HG03103 (cell line): ENCODE measurements around the gene NCR2.

Experiments used
- ATAC-seq: cut with Tn5 transposase; IDR thresholded peaks from one replicate; pipeline ENCODE4 v1.9.1; 2021; ENCODE audit warnings: low read depth; ENCODE audit not compliant: unreplicated experiment

Gene NCR2

DNA sequence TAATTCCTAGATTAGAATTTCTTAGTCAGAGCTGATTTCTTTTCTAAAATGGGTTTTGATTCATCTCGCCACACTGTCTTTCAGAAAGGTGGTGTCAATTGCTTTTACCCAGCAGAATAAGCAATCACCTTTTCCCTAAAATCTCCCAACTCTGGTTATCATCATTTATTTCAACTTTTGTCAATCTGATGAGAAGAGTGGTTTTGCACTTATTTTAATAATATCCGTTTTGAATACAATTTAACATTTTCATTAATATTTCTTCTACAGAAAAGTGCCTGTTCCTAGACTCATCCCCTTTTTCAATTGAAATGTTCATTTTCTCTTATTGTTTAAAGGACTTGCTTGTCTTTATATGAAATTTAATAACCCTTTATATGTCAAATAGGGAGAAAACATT lies 8.2 kb upstream of the NCR2 start:
- no peak for ATAC-seq

DNA sequence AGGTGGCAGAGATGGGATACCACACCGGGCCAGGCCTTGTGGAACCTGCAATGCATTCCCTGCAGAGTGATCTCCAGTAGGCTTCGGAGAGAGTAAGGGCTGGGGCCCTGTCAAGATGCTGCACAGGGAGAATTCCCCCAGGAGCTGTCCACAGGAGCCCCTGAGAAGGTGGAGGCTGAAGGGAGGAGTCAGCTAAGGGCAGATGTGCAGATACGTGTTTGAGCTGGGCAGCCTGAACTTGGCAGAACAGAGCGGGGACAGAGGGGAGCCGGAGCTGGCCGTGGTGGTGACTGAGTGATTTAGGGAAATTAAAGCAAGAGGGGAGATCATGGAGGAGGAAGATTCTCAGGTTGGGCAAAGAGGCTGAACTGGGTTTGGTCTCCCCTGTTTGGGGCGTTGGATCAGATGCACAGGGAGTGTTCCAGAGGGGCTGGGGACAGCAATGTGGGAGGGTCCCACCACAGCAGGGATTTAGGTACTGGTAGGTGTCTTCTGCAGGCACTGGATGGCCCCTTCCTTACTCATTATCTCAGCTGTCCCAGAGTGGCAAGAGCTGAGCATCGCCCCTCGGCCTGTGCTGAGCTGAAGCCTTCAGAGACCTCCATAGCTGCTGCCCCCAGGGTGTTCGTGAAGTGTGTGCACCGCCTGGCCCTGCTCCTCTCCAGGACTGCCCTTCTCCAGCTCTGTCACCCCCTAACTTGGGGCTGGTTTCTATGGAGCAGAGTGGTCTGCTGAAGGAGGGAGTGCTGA lies 3.8 kb upstream of the NCR2 start:
- ATAC-seq = no peak

DNA sequence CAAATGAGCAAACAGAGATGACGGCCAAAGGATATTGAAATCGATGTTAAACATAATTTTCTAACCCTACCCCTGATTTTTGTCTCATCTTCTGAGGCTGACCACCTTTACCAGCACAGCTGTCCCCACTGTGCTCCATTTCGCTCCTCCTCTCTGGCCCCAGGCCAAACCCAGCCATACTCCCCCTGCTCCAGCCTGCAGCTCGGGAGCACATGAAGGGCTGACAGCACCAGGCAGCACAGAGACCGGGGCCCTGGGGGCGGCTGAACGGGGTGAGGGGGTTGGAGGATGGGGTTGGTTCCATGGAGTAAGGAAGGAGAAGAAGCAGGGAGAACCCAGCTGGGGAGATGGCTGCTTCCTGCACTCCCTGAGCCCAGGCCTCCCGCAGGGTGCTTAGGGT lies 3.2 kb upstream of the NCR2 start:
- ATAC-seq = no peak

DNA sequence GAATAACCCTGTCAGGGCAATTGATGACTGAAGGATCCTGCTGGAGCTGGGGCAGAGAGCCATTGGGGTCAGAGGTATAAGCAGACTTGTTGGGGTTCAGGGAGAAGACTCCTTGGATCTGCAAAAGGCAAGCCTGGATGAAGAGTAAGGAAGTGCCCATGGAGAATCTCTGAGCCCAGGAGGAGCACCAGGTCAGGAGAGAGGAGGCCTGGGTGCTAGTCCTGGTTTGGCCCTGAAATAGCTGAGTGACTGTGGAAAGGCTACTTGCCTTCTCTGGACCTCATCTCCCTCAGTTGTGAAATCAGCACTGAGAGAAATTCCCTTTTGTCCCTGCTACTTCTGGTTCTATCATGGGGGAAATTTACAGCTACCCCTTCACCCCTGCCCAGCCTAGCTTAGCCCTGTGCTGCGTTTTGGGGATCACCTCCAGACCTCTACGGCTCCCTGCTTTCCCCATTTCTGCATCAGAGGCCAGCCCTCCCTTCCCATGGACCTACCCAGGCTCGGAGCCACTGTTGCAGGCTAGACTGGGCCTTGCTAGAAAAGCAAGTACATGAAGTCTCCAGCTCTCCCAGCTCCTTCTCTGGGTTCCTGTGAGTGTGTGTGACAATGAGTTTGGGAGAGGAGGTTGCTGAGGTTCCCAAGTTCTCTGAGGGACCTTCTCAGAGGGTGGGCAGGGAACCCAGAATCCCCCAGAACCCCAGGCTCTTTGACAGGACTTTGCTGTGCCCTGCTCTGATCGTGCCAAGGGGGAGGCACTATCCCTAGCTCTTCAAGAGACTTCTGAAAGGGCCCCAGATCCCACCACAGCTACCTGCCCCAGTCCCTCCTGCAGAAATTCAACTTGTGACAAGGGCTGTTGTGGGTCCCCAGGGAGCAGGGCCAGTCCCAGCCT lies 2.3 kb upstream of the NCR2 start:
- ATAC-seq = peak; percentile 4

DNA sequence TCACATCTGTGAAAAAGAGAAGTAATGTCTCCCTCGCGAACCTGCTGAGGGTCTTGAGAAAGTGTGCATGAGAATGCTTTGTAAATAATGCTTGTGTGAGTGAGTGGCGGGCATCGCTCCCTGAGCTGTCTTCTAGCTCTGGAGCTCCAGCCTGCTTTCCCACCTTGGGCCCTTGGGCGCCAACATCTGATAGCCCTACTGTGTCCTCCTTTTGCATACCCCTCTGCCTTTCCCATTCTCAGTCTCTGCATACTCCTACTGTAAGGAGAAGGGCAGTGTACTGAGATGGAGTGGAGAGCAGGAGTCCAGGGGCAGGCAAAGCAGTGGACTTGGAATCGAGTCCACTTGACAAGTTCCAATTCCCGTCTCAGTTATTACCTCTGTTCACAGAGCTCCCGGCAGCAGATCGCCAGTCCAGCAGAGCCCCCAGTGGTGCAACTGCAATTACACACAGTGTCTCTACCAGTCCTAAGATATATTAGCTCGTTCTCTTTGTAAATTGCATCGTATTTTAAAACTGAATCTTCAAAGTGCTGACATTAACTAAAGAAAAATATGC lies 847 bp upstream of the NCR2 start:
- no peak for ATAC-seq

DNA sequence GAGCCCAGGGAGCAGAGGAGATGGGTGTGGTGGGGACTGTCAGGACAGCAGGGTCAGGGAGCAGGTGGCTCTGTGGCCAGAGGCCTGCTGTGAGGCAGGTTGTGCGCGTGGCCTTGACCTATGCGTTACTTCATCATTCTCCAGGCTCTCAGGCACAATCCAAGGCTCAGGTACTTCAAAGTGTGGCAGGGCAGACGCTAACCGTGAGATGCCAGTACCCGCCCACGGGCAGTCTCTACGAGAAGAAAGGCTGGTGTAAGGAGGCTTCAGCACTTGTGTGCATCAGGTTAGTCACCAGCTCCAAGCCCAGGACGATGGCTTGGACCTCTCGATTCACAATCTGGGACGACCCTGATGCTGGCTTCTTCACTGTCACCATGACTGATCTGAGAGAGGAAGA lies 535 bp downstream of the NCR2 start:
- no peak for ATAC-seq

DNA sequence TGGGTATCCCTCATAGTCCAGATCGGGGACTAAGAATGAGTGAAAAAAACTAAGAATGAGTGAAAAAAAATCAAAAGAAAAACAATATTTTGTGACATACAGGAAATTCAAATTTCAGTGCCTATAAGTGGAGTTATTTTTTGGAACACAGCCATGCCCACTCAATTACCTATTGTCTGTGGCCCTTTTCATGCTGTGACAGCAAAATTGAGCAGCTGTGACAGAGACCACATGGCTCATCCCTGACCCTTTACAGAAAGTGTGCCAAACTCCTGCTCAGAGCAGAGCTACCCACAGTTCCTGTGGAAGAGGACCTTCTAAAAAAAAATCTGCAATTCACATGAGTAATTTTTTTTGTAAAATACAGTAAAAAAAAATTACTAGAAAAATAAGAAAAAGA lies 1.4 kb downstream of the NCR2 start:
- ATAC-seq = no peak

DNA sequence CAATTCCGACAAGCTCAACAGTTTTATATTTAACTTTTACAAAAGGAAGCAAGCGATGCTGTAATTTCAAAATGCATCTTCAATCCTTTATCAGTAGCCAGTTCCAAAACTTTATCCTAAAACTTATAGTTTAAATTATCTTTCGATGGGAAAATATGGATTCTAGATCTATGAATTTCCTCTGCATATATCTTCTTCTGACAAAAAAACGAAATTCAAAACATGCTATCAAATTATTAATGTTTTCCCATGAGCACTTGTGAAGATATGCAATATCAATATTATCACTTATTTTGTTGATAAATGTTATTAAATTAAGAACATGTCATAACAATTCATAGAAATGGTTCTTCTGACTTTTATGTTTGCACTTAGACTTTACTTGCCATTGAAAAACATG lies 2.3 kb downstream of the NCR2 start:
- ATAC-seq = no peak

DNA sequence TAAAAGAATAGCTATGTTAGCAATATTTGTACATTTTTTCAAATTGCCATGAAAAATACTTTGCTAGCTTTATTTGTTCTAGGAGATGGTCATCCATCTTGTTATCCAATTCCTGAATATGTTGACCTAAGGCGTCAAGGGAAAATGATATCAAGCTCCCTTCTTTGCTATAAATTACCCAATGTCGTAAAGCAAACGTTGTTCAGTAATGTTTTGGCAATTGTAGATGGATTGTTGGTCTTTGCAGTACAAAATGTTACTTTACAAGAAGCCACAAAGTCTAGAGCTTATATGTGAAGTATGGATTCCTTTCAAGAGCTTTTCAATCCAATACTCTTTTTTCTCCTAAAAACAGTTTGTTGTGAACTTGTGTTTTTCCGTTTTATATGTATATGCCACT lies 3.3 kb downstream of the NCR2 start:
- no peak for ATAC-seq

DNA sequence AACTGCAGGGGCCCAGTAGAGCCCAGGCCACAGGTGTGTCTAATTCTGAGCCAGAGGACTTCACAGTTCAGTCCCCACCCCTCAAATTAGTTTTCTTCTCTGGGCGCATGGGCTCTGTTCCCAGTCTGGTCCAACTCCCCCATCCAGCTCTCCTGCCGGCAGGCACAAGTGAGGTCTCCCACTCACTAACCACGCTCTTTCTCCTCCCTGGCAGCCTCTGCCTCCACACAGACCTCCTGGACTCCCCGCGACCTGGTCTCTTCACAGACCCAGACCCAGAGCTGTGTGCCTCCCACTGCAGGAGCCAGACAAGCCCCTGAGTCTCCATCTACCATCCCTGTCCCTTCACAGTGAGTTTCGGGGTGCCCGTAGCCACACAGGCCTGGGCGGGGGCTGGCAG lies 6.2 kb downstream of the NCR2 start:
- no peak for ATAC-seq

DNA sequence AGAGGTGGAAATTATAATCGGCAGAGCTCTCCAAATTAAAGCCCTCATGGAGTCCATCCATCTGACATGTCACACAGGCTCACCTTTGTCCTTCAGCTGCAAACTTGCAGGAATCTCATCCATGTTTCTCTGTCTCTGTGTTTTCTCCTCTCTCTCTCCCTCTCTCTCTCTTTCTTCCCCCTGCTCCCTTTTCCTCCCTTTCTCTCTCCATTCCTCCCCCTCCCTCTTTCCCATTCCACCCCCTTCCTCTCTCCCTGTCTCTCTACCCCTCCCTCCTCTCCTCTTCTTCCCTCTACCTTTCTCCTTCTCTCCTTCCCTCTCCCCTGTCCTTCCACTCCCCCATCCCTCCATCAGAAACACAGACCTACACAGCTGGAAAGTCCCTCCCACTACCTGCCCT lies 6.8 kb downstream of the NCR2 start:
- no peak for ATAC-seq

DNA sequence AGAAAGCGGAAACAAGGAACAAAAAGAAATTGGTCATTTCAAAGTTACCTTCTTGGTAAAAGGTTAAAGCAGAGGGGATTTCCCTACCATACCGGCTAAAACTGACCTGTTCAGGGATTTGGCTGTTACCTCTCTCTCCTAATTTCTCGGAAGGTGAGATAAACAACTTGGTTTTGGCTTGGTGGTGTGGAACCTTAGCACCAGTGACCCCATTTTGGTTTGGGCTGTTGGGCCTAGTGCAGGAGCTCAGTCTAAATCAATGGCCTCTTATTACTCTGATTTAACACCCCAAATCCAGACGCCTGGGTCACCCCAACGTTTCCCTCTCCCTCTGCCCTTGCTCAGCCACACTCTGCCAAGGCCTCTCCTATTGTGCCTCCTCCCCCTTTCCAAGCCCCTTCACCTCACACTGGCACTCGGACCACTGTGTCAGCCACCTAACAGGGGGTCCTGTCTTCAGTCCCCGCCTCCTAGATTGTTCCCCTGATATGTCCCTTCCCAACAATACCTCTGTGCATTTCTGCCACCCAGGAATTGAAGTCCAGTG lies 8.3 kb downstream of the NCR2 start:
- ATAC-seq = no peak

DNA sequence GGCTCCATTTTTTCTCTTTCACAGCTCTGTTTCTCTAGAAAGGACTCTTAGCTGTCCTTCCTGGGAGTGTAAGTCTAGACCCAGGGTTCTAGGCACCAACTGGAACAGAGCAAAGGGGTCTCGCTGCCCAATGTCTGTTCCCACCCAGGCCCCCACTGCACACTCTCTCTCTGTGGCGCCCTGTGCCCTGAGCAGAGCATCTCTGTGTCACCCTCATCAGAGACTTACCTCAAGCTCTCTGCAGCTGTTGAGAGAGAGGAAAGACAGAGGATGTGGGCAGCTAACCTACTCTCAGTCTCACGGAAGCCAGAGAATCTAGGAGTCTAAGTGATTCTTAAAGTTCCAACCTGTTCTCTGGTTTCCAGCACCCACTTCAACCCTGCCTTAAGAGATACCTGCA lies 9.5 kb downstream of the NCR2 start:
- ATAC-seq = no peak

DNA sequence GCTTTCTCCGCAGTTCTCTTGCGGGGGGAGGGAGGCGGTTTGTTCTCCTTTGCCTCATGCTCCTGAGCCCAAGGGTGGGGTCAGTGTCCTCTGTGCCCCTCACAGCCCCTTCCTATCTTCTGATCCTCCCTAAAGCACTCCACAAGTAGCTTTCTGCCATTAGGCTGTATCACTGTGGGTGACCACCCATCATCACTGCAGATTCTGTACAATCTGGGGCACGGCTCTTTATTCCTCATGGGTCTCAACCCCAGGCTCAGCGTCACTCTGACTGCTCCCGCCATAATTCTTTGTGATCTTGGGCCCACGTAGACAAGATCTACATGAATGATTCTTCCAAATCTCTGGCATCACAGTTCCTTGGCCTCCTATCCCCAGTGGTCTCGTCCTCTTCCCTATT lies 10.5 kb downstream of the NCR2 start:
- ATAC-seq = no peak

DNA sequence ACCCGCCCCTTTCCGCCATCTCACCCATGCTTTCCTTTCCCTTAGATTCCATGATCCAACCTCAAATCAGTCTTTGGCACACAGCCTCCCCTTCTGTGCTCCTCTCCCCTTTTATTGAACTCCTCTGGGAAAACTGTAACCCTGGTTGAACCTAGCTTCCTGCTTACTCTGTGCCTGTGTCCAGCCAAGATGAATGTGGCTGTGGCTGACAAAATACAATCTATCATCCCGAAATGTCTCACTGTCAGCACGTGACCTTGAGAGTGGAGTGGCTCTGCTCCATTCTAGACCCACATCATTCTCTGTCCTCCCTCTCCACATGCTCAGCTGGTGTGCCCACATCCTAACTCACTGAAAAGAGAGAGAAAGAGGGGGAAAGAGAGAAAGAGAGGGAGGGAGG lies 11.0 kb downstream of the NCR2 start:
- ATAC-seq = no peak

DNA sequence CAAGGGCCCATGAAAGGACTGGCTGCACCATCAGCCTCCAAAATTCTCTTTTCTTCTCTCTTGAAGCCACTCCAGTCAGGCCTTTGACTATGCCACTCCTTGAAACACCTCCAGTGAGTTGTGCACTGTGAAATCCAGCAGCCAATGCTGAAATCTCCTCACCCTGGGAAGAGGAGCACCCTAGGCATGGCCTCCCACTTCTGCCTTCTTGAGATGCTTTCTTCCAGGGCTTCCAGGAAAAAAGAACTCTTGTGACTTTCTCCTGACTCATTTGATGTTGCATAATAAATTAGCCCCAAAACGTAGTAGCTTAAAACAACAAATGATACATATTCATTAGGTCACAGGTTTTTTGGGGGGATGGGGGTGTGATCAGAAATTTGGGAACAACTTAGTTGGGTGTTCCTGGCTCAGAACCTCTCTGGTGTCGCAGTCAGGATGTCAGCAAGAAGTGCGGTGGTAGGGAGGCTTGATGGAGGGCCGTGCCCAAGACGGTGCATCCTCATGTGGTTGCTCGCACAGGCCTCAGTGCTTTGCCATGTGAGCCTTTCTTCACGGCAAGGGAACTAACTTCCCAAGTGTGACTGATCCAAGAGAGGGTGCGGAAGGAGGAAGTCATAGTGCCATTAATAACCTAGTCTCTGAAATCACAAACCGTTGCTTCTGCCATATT lies 12.1 kb downstream of the NCR2 start:
- ATAC-seq = no peak

DNA sequence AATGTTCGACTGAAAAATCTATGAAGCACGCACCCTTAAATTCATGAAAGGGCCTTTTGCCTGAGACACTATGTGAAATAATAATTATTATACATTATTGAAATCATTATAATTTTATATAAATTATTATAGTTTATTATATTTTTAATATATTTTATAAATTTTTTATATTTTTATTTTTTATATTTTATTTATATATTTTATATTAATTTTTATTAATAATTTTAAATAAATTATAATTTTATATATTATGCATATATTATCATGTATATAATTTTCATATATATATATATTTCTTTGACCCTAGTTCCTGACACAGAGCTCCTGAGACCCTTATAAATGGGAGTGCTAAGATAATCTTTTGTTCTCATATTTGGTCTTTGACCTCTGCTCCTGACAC lies 13.5 kb downstream of the NCR2 start:
- no peak for ATAC-seq

DNA sequence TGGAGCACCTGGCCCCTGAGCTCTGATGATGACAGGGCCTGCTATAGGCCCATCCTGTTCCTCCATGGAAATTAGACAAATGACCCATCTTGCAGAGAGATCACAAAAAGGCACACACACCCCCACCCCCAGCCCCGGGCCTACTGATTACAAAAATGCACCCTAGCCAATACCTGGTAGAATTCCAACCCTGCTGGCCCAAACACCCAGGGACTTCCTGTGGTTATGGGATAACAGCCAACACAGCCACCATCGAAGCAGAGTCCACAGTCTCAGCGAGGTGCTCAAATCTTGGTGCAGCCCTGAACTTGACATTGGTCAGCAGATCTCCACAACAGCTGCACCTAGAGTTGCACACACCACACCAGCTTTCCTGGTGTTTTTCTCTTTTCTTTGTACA lies 17.0 kb downstream of the NCR2 start:
- no peak for ATAC-seq

DNA sequence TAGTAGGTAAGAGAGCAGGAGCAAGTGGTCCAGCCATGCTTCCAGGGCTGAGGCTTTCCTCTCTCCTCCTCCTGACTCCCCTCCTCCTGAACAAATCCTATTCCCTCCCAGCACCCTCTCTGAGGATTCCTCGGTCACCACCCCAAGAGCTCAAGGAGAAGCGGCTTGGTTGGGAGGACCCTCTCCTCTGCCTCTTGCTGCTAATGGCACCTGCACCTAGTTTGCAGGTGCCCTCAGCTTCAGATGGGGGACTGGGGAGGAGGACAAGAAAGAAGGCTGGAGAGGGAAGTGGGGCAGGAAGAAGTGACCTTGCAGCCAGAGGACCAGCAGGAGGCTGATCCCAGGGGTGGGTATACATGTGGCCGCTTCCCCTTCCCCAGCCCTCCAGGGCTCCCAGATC lies 17.5 kb downstream of the NCR2 start:
- no peak for ATAC-seq

DNA sequence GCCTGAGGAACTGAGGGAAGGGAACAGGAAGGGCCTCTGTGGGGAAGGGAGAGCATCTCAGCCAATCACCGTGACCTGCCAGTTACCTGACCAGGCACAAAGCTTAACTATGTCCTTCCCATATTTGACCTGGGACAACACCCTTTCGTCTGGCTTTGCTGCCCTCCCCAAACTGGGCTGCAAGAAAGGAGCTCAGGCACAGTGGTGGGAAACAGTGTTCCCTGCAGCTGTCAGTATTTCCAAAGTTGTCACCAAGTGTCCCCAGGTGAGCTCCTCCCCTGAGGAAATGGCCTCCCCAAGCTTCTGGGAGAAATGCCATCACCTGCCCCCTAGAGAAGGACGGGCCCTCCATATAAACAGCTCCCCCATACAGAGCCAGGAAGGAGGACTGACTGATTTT lies 17.9 kb downstream of the NCR2 start:
- ATAC-seq = no peak

DNA sequence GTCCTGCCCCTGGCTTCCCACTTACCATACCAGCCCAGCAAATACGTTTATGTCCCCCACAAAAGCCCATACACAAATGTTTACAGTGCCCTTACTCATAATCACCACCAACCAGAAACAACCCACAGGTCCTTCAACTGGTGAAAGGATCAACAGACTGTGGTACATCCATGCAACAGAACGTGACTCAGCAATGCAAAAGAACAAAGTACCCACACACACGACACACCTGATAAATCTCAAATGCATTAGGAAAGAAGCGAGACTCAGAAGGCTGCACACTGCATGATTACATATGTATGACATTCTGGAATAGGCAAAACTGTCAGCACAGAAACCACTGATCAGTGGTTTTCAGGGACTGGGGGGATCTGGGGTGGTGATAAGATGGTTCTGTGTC lies 20.5 kb downstream of the NCR2 start:
- no peak for ATAC-seq
